Measurements from ENCODE around the gene PTPRZ1.

The PTPRZ1 gene

DNA sequence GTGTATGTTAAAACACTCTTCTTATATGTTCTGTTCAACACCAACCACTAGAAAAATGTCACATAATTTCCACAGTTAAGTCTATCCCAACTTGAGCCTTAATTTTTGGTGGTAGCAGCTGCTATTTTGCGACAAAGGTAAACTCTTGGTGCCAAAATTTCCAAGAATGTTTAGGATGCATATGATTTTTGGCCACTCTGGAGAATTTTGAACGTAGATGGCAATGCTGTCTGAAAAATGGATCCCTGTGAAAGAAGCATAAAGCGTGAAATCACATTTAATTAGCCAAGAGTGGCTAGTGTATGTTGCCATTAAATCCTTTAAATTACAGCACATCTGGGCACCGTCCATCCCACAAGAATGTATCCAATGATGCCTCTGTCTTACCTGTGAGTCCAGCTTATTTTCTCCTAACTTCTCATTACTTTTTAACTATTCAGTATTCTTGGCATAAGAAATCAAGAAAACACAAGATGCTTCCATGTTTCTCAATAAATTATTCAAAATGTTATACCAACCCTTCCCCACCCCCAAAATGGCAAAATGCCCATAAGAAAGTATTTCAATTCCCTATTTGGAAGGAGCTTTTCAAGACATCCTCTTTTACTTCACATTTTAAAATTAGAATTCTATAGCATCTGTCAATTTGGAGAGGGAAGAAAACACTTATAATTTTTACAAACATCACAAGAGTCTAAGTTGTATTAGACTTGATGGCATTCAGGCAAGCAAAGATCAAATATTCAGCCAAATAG is 12.4 kb downstream of the PTPRZ1 start:
- TF ChIP-seq, protein P1, sequence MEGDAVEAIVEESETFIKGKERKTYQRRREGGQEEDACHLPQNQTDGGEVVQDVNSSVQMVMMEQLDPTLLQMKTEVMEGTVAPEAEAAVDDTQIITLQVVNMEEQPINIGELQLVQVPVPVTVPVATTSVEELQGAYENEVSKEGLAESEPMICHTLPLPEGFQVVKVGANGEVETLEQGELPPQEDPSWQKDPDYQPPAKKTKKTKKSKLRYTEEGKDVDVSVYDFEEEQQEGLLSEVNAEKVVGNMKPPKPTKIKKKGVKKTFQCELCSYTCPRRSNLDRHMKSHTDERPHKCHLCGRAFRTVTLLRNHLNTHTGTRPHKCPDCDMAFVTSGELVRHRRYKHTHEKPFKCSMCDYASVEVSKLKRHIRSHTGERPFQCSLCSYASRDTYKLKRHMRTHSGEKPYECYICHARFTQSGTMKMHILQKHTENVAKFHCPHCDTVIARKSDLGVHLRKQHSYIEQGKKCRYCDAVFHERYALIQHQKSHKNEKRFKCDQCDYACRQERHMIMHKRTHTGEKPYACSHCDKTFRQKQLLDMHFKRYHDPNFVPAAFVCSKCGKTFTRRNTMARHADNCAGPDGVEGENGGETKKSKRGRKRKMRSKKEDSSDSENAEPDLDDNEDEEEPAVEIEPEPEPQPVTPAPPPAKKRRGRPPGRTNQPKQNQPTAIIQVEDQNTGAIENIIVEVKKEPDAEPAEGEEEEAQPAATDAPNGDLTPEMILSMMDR (IDR thresholded peaks at IDR 0.05; ENCODE audit: insufficient read depth, low read length, poor library complexity, severe bottlenecking) = no peak
- no peak for TF ChIP-seq EZH2phosphoT487 (conservative IDR thresholded peaks at IDR 0.05; ENCODE audit: low read length)
- Histone ChIP-seq H3K4me3 (ENCODE audit: insufficient read depth, low read length, poor library complexity, severe bottlenecking) (no peak overlapping the region), H3K9ac (ENCODE audit: low read length) (no peak overlapping the region), H3K27me3 (ENCODE audit: low read length) (no peaks in the 10 kb centered on the region), H2AFZ (ENCODE audit: low read depth, low read length, severe bottlenecking) (no peak overlapping the region), H3K4me2 (ENCODE audit: low read depth, low read length, poor library complexity, severe bottlenecking) (no peak overlapping the region), H3K79me2 (ENCODE audit: insufficient read depth, low read length) (no peaks in the 10 kb centered on the region), H3K9me2 (replicated peaks; ENCODE audit: insufficient read depth, low read length) (no peaks in the 10 kb centered on the region), H3K36me3 (ENCODE audit: low read length) (no peaks in the 10 kb centered on the region), H3F3A (ENCODE audit: insufficient read depth) (no peaks in the 10 kb centered on the region), H4K20me1 (ENCODE audit: low read depth, low read length) (no peaks in the 10 kb centered on the region), H3K9me3 (ENCODE audit: insufficient read depth, low read length) (no peaks in the 10 kb centered on the region), H3K27ac (ENCODE audit: low read depth, low read length) (no peak overlapping the region)

- Histone ChIP-seq H3K36me3 (ENCODE audit: low read length) (no peaks in the 10 kb centered on the region), H2AFZ (ENCODE audit: low read depth, low read length, severe bottlenecking) (no peak overlapping the region), H3K9me3 (ENCODE audit: insufficient read depth, low read length) (no peaks in the 10 kb centered on the region), H4K20me1 (ENCODE audit: low read depth, low read length) (no peaks in the 10 kb centered on the region), H3K9me2 (replicated peaks; ENCODE audit: insufficient read depth, low read length) (no peaks in the 10 kb centered on the region), H3F3A (ENCODE audit: insufficient read depth) (no peaks in the 10 kb centered on the region), H3K79me2 (ENCODE audit: insufficient read depth, low read length) (no peaks in the 10 kb centered on the region), H3K4me3 (ENCODE audit: insufficient read depth, low read length, poor library complexity, severe bottlenecking) (no peak overlapping the region), H3K27me3 (ENCODE audit: low read length) (no peaks in the 10 kb centered on the region), H3K27ac (ENCODE audit: low read depth, low read length) (no peak overlapping the region), H3K9ac (ENCODE audit: low read length) (no peak overlapping the region), H3K4me2 (ENCODE audit: low read depth, low read length, poor library complexity, severe bottlenecking) (no peak overlapping the region)
- TF ChIP-seq, protein P1 (IDR thresholded peaks at IDR 0.05; ENCODE audit: insufficient read depth, low read length, poor library complexity, severe bottlenecking) = no peak
- no peak for TF ChIP-seq EZH2phosphoT487 (conservative IDR thresholded peaks at IDR 0.05; ENCODE audit: low read length)
Measured at GRCh38 chr7:121887634-121888033, 14.7 kb downstream of the PTPRZ1 start.

DNA sequence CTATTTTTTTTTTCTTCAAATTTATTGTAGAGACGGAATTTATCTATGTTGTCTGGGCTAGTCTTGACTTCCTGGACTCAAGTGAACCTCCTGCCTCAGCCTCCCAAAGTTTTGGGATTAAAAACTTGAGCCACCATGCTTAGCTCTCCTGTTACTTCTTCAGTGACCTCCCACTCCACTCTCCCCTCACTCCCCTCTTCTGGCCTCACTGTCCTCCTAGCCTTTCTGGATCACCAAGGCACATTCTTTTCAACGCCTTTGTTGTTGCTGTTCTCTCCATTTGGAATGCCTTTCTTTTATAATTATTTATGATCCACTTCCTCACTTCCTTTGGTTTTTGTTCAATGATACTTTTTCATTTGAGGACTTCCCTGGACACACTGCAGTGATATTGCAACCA is 17.9 kb downstream of the PTPRZ1 start:
- H3K9me2 ChIP-seq (replicated peaks; ENCODE audit: insufficient read depth, low read length) = no peaks in the 10 kb centered on the region
- H3K4me2 ChIP-seq (ENCODE audit: low read depth, low read length, poor library complexity, severe bottlenecking) = no peak overlapping the region
- H3K27ac ChIP-seq (ENCODE audit: low read depth, low read length) = no peak overlapping the region
- no peaks in the 10 kb centered on the region for H3K79me2 ChIP-seq (ENCODE audit: insufficient read depth, low read length)
- TF ChIP-seq EZH2phosphoT487 (conservative IDR thresholded peaks at IDR 0.05; ENCODE audit: low read length) = no peak
- TF ChIP-seq, protein P1 (IDR thresholded peaks at IDR 0.05; ENCODE audit: insufficient read depth, low read length, poor library complexity, severe bottlenecking) = no peak
- H2AFZ ChIP-seq (ENCODE audit: low read depth, low read length, severe bottlenecking) = no peak overlapping the region
- H3K9ac ChIP-seq (ENCODE audit: low read length) = no peak overlapping the region
- no peaks in the 10 kb centered on the region for H4K20me1 ChIP-seq (ENCODE audit: low read depth, low read length)
- H3K27me3 ChIP-seq (ENCODE audit: low read length) = no peaks in the 10 kb centered on the region
- no peak overlapping the region for H3K4me3 ChIP-seq (ENCODE audit: insufficient read depth, low read length, poor library complexity, severe bottlenecking)
- no peaks in the 10 kb centered on the region for H3F3A ChIP-seq (ENCODE audit: insufficient read depth)
- H3K36me3 ChIP-seq (ENCODE audit: low read length) = no peaks in the 10 kb centered on the region
- H3K9me3 ChIP-seq (ENCODE audit: insufficient read depth, low read length) = no peaks in the 10 kb centered on the region

All from SU-DHL-6 (cell line).